ENCODE data around the gene NEURL1B. TPM values are rescaled to one million over a fixed set of nuclear protein-coding genes. Genes with fewer than 3 reads are reported as not detected.

NEURL1B gene
- total and polyA plus RNA-seq, 2 donors = 4.7 to 5.3 TPM

- H3K36me3 ChIP-seq (ENCODE audit: control insufficient read depth in 2 of 2, insufficient read depth in 2 of 2, low read length in 1 of 2) = peaks cover 0 to 10% of the 10 kb centered on the region in 2 donors
- 69% methylated on average over 4 of the region's 4 CpGs for WGBS
- no peak overlapping the region for H3K4me3 ChIP-seq (ENCODE audit: low read length in 2 of 2)
- no peak overlapping the region for H3K27ac ChIP-seq (ENCODE audit: low read depth in 1 of 2, low read length in 1 of 2)
- peaks cover 14 to 21% of the 10 kb centered on the region in 2 donors for H3K4me1 ChIP-seq (ENCODE audit: control insufficient read depth in 2 of 2, insufficient read depth in 2 of 2, low read length in 2 of 2)
- no peak for DNase-seq (ENCODE audit: low read depth in 6 of 9, low spot score in 9 of 9)
- peaks cover 4 to 32% of the 10 kb centered on the region in 2 donors for H3K27me3 ChIP-seq (ENCODE audit: control insufficient read depth in 2 of 2, insufficient read depth in 1 of 2, low read length in 1 of 2)
- H3K9me3 ChIP-seq (ENCODE audit: control insufficient read depth in 2 of 2, insufficient read depth in 1 of 2, low read length in 1 of 2) = peaks cover 0 to 6% of the 10 kb centered on the region in 2 donors
Measured at GRCh38 chr5:172642486-172642885, 1.4 kb downstream of the NEURL1B start.

- Histone ChIP-seq H3K9me3 (ENCODE audit: control insufficient read depth in 2 of 2, insufficient read depth in 1 of 2, low read length in 1 of 2) (peaks cover 0 to 6% of the 10 kb centered on the region in 2 donors), H3K4me1 (ENCODE audit: control insufficient read depth in 2 of 2, insufficient read depth in 2 of 2, low read length in 2 of 2) (peaks cover 14 to 21% of the 10 kb centered on the region in 2 donors), H3K4me3 (ENCODE audit: low read length in 2 of 2) (no peak overlapping the region), H3K27ac (ENCODE audit: low read depth in 1 of 2, low read length in 1 of 2) (no peak overlapping the region), H3K36me3 (ENCODE audit: control insufficient read depth in 2 of 2, insufficient read depth in 2 of 2, low read length in 1 of 2) (peaks cover 0 to 14% of the 10 kb centered on the region in 2 donors), H3K27me3 (ENCODE audit: control insufficient read depth in 2 of 2, insufficient read depth in 1 of 2, low read length in 1 of 2) (peaks cover 4 to 32% of the 10 kb centered on the region in 2 donors)
- no peak for DNase-seq (ENCODE audit: low read depth in 6 of 9, low spot score in 9 of 9)
- WGBS = 72% methylated on average over 16 of the region's 16 CpGs
Measured at GRCh38 chr5:172642926-172643871, 2.1 kb downstream of the NEURL1B start.

GRCh38 chr5:172644266-172644665 is 3.2 kb downstream of the NEURL1B start:
- H3K4me1 ChIP-seq (ENCODE audit: control insufficient read depth in 2 of 2, insufficient read depth in 2 of 2, low read length in 2 of 2) = peaks cover 14 to 21% of the 10 kb centered on the region in 2 donors
- H3K27me3 ChIP-seq (ENCODE audit: control insufficient read depth in 2 of 2, insufficient read depth in 1 of 2, low read length in 1 of 2) = peaks cover 4 to 32% of the 10 kb centered on the region in 2 donors
- peaks cover 0 to 6% of the 10 kb centered on the region in 2 donors for H3K9me3 ChIP-seq (ENCODE audit: control insufficient read depth in 2 of 2, insufficient read depth in 1 of 2, low read length in 1 of 2)
- no peak overlapping the region for H3K27ac ChIP-seq (ENCODE audit: low read depth in 1 of 2, low read length in 1 of 2)
- 85% methylated on average over 6 of the region's 6 CpGs for WGBS
- no peak overlapping the region for H3K4me3 ChIP-seq (ENCODE audit: low read length in 2 of 2)
- DNase-seq (ENCODE audit: low read depth in 6 of 9, low spot score in 9 of 9) = no peak
- H3K36me3 ChIP-seq (ENCODE audit: control insufficient read depth in 2 of 2, insufficient read depth in 2 of 2, low read length in 1 of 2) = peaks cover 0 to 14% of the 10 kb centered on the region in 2 donors

GRCh38 chr5:172644711-172645110 is 3.6 kb downstream of the NEURL1B start:
- H3K27ac ChIP-seq (ENCODE audit: low read depth in 1 of 2, low read length in 1 of 2) = no peak overlapping the region
- peaks cover 14 to 21% of the 10 kb centered on the region in 2 donors for H3K4me1 ChIP-seq (ENCODE audit: control insufficient read depth in 2 of 2, insufficient read depth in 2 of 2, low read length in 2 of 2)
- 96% methylated on average over 8 of the region's 8 CpGs for WGBS
- H3K36me3 ChIP-seq (ENCODE audit: control insufficient read depth in 2 of 2, insufficient read depth in 2 of 2, low read length in 1 of 2) = peaks cover 3 to 16% of the 10 kb centered on the region in 2 donors
- H3K9me3 ChIP-seq (ENCODE audit: control insufficient read depth in 2 of 2, insufficient read depth in 1 of 2, low read length in 1 of 2) = peaks cover 0 to 6% of the 10 kb centered on the region in 2 donors
- H3K4me3 ChIP-seq (ENCODE audit: low read length in 2 of 2) = no peak overlapping the region
- no peak for DNase-seq (ENCODE audit: low read depth in 6 of 9, low spot score in 9 of 9)
- H3K27me3 ChIP-seq (ENCODE audit: control insufficient read depth in 2 of 2, insufficient read depth in 1 of 2, low read length in 1 of 2) = peaks cover 4 to 32% of the 10 kb centered on the region in 2 donors

GRCh38 chr5:172645271-172646055 is 4.4 kb downstream of the NEURL1B start:
- H3K9me3 ChIP-seq (ENCODE audit: control insufficient read depth in 2 of 2, insufficient read depth in 1 of 2, low read length in 1 of 2) = peaks cover 0 to 6% of the 10 kb centered on the region in 2 donors
- DNase-seq (ENCODE audit: low read depth in 6 of 9, low spot score in 9 of 9) = no peak
- H3K4me1 ChIP-seq (ENCODE audit: control insufficient read depth in 2 of 2, insufficient read depth in 2 of 2, low read length in 2 of 2) = peaks cover 14 to 17% of the 10 kb centered on the region in 2 donors
- H3K27ac ChIP-seq (ENCODE audit: low read depth in 1 of 2, low read length in 1 of 2) = no peak overlapping the region
- peaks cover 3 to 20% of the 10 kb centered on the region in 2 donors for H3K36me3 ChIP-seq (ENCODE audit: control insufficient read depth in 2 of 2, insufficient read depth in 2 of 2, low read length in 1 of 2)
- WGBS = 96% methylated on average over 11 of the region's 11 CpGs
- peaks cover 4 to 30% of the 10 kb centered on the region in 2 donors for H3K27me3 ChIP-seq (ENCODE audit: control insufficient read depth in 2 of 2, insufficient read depth in 1 of 2, low read length in 1 of 2)
- no peak overlapping the region for H3K4me3 ChIP-seq (ENCODE audit: low read length in 2 of 2)

GRCh38 chr5:172646716-172647285 is 5.7 kb downstream of the NEURL1B start:
- Histone ChIP-seq H3K9me3 (ENCODE audit: control insufficient read depth in 2 of 2, insufficient read depth in 1 of 2, low read length in 1 of 2) (peaks cover 0 to 2% of the 10 kb centered on the region in 2 donors), H3K36me3 (ENCODE audit: control insufficient read depth in 2 of 2, insufficient read depth in 2 of 2, low read length in 1 of 2) (peaks cover 3 to 20% of the 10 kb centered on the region in 2 donors), H3K27ac (ENCODE audit: low read depth in 1 of 2, low read length in 1 of 2) (no peak overlapping the region), H3K4me1 (ENCODE audit: control insufficient read depth in 2 of 2, insufficient read depth in 2 of 2, low read length in 2 of 2) (peaks cover 4 to 7% of the 10 kb centered on the region in 2 donors), H3K4me3 (ENCODE audit: low read length in 2 of 2) (no peak overlapping the region), H3K27me3 (ENCODE audit: control insufficient read depth in 2 of 2, insufficient read depth in 1 of 2, low read length in 1 of 2) (peaks cover 0 to 20% of the 10 kb centered on the region in 2 donors)
- DNase-seq (ENCODE audit: low read depth in 6 of 9, low spot score in 9 of 9) = no peak
- WGBS = 95% methylated on average over 10 of the region's 10 CpGs

GRCh38 chr5:172647352-172648012 is 6.4 kb downstream of the NEURL1B start:
- WGBS = 97% methylated on average over 11 of the region's 11 CpGs
- H3K4me1 ChIP-seq (ENCODE audit: control insufficient read depth in 2 of 2, insufficient read depth in 2 of 2, low read length in 2 of 2) = peaks cover 2% of the 10 kb centered on the region in 2 donors
- no peak overlapping the region for H3K4me3 ChIP-seq (ENCODE audit: low read length in 2 of 2)
- no peaks in the 10 kb centered on the region for H3K9me3 ChIP-seq (ENCODE audit: control insufficient read depth in 2 of 2, insufficient read depth in 1 of 2, low read length in 1 of 2)
- H3K27ac ChIP-seq (ENCODE audit: low read depth in 1 of 2, low read length in 1 of 2) = no peak overlapping the region
- DNase-seq (ENCODE audit: low read depth in 6 of 9, low spot score in 9 of 9) = no peak
- peaks cover 0 to 13% of the 10 kb centered on the region in 2 donors for H3K27me3 ChIP-seq (ENCODE audit: control insufficient read depth in 2 of 2, insufficient read depth in 1 of 2, low read length in 1 of 2)
- H3K36me3 ChIP-seq (ENCODE audit: control insufficient read depth in 2 of 2, insufficient read depth in 2 of 2, low read length in 1 of 2) = peaks cover 3 to 20% of the 10 kb centered on the region in 2 donors

- no peak for DNase-seq (ENCODE audit: low read depth in 6 of 9, low spot score in 9 of 9)
- H3K9me3 ChIP-seq (ENCODE audit: control insufficient read depth in 2 of 2, insufficient read depth in 1 of 2, low read length in 1 of 2) = no peaks in the 10 kb centered on the region
- H3K4me3 ChIP-seq (ENCODE audit: low read length in 2 of 2) = no peak overlapping the region
- WGBS = 84% methylated on average over 7 of the region's 7 CpGs
- peaks cover 0 to 2% of the 10 kb centered on the region in 2 donors for H3K4me1 ChIP-seq (ENCODE audit: control insufficient read depth in 2 of 2, insufficient read depth in 2 of 2, low read length in 2 of 2)
- peaks cover 3 to 20% of the 10 kb centered on the region in 2 donors for H3K36me3 ChIP-seq (ENCODE audit: control insufficient read depth in 2 of 2, insufficient read depth in 2 of 2, low read length in 1 of 2)
- no peak overlapping the region for H3K27ac ChIP-seq (ENCODE audit: low read depth in 1 of 2, low read length in 1 of 2)
- peaks cover 0 to 8% of the 10 kb centered on the region in 2 donors for H3K27me3 ChIP-seq (ENCODE audit: control insufficient read depth in 2 of 2, insufficient read depth in 1 of 2, low read length in 1 of 2)
Measured at GRCh38 chr5:172648013-172648381, 6.9 kb downstream of the NEURL1B start.
